CD14-positive monocyte (primary cell): ENCODE data around the gene CCNL2. TPM values are rescaled to one million over a fixed set of nuclear protein-coding genes. Genes with fewer than 3 reads are reported as not detected.
A peak's percentile ranks its signal among the peaks of the same experiment; 100 is the strongest.

Experiments used
- DNase-seq, 3 donors: peaks; one replicate each; pipeline ENCODE4 v3.0.0-alpha.2; 2011 to 2022
- H2AFZ ChIP-seq: 2 replicates; pipeline ENCODE4 v1.6.0; 2012; ENCODE audit warnings: mild to moderate bottlenecking, low read depth, low read length, inconsistent platforms; ENCODE audit not compliant: insufficient read depth, poor library complexity, severe bottlenecking
- H3K27ac ChIP-seq, 2 donors: 1 replicate in 1 of 2; 2 replicates in 1 of 2; pipeline ENCODE4 v1.5.1; 2012 to 2013; ENCODE audit warnings: low read length in 2 of 2, control low read depth in 1 of 2, inconsistent platforms in 1 of 2, low read depth in 1 of 2, mild to moderate bottlenecking in 1 of 2
- H3K27me3 ChIP-seq, 2 donors: one replicate each; pipeline versions ENCODE4 v1.6.0 to v1.6.1; 2011 to 2013; ENCODE audit warnings: low read length in 2 of 2; ENCODE audit not compliant: control insufficient read depth in 2 of 2, insufficient read depth in 2 of 2
- H3K36me3 ChIP-seq, 2 donors: replicated peaks in 1 of 2; 1 replicate in 1 of 2; 2 replicates in 1 of 2; pipeline versions ENCODE4 v1.5.1 to v1.6.1; 2012 to 2013; ENCODE audit warnings: low read length in 2 of 2, control low read depth in 1 of 2, inconsistent platforms in 1 of 2, mild to moderate bottlenecking in 1 of 2; ENCODE audit not compliant: insufficient read depth in 2 of 2, control insufficient read depth in 1 of 2
- H3K4me1 ChIP-seq, 2 donors: 1 replicate in 1 of 2; 2 replicates in 1 of 2; pipeline versions ENCODE4 v1.5.1 to v1.6.1; 2012 to 2013; ENCODE audit warnings: low read length in 2 of 2, control low read depth in 1 of 2, inconsistent platforms in 1 of 2, mild to moderate bottlenecking in 1 of 2, moderate library complexity in 1 of 2; ENCODE audit not compliant: insufficient read depth in 2 of 2, control insufficient read depth in 1 of 2
- H3K4me2 ChIP-seq: replicated peaks from 2 replicates; pipeline ENCODE3; 2012; ENCODE audit warnings: low read length, moderate library complexity, mild to moderate bottlenecking; ENCODE audit not compliant: poor library complexity, severe bottlenecking; ENCODE audit errors: extremely low read depth
- H3K4me3 ChIP-seq, 3 experiments: fragments of 200-600 bp in 1 of 3; sonication (generic) in 1 of 3; replicated peaks in 1 of 3; 1 replicate in 2 of 3; 2 replicates in 1 of 3; pipeline ENCODE4 v1.5.1; 2011 to 2013; ENCODE audit warnings: low read length in 3 of 3, mild to moderate bottlenecking in 3 of 3, control low read depth in 2 of 3, low read depth in 2 of 3, inconsistent platforms in 1 of 3, moderate library complexity in 1 of 3
- H3K79me2 ChIP-seq: 2 replicates; pipeline ENCODE4 v1.6.0; 2012; ENCODE audit warnings: mild to moderate bottlenecking, control low read depth, inconsistent platforms, low read length, moderate library complexity; ENCODE audit not compliant: insufficient read depth
- H3K9ac ChIP-seq: 2 replicates; pipeline ENCODE4 v1.6.0; 2017; ENCODE audit warnings: low read length, mild to moderate bottlenecking; ENCODE audit not compliant: insufficient read depth, poor library complexity, severe bottlenecking
- H3K9me3 ChIP-seq, 2 donors: replicated peaks in 1 of 2; 1 replicate in 1 of 2; 2 replicates in 1 of 2; pipeline versions ENCODE4 v1.5.1 to v1.6.1; 2012 to 2013; ENCODE audit warnings: low read length in 2 of 2, control low read depth in 1 of 2; ENCODE audit not compliant: control insufficient read depth in 1 of 2, insufficient read depth in 1 of 2
- H4K20me1 ChIP-seq: 2 replicates; pipeline ENCODE4 v1.6.0; 2012; ENCODE audit warnings: mild to moderate bottlenecking, low read length, control low read depth, moderate library complexity; ENCODE audit not compliant: insufficient read depth
- H3K27ac Mint-ChIP-seq, 7 donors: one replicate each; pipeline ENCODE4 v1.8.0; 2020; ENCODE audit warnings: mild to moderate bottlenecking in 7 of 7, mixed read lengths in 7 of 7, moderate library complexity in 6 of 7, inconsistent platforms in 2 of 7
- H3K27me3 Mint-ChIP-seq, 3 donors: one replicate each; pipeline ENCODE4 v1.8.0; 2021 to 2022; ENCODE audit warnings: low read depth in 3 of 3, mild to moderate bottlenecking in 3 of 3, mixed read lengths in 3 of 3, moderate library complexity in 3 of 3, inconsistent platforms in 1 of 3
- H3K36me3 Mint-ChIP-seq, 2 donors: one replicate each; pipeline ENCODE4 v1.8.0; 2020; ENCODE audit warnings: mixed read lengths in 2 of 2, inconsistent platforms in 1 of 2, mild to moderate bottlenecking in 1 of 2
- H3K4me1 Mint-ChIP-seq: one replicate; pipeline ENCODE4 v1.8.0; 2020; ENCODE audit warnings: mild to moderate bottlenecking, mixed read lengths
- H3K4me3 Mint-ChIP-seq, 2 donors: one replicate each; pipeline ENCODE4 v1.8.0; 2020; ENCODE audit warnings: mild to moderate bottlenecking in 2 of 2, mixed read lengths in 2 of 2, moderate library complexity in 1 of 2
- H3K9me3 Mint-ChIP-seq, 7 donors: one replicate each; pipeline ENCODE4 v1.8.0; 2020 to 2022; ENCODE audit warnings: mixed read lengths in 7 of 7, mild to moderate bottlenecking in 6 of 7, moderate library complexity in 6 of 7, inconsistent platforms in 2 of 7
- WGBS: methylation state at CpG from one replicate; pipeline ENCODE4 v1.1.5; 2013; ENCODE audit warnings: missing lambda C conversion rate; ENCODE audit not compliant: insufficient coverage; 5-methylcytosine and 5-hydroxymethylcytosine counted together
- intact Hi-C, 2 donors: fragments of 100-400 bp; cut with micrococcal nuclease; formaldehyde crosslinking; loops; one replicate each; pipeline versions ENCODE4 v1.15.0 to v1.15.1; 2023
- polyA plus RNA-seq, 3 donors: library from polyadenylated mRNA; depleted of rRNA in 1 of 3; unstranded in 2 of 3; stranded (reverse) in 1 of 3; fragments of 300-500 nt in 2 of 3; fragments of >200 nt in 1 of 3; fragmentation: Illumina TruSeq in 2 of 3; gene quantifications; 1 replicate in 2 of 3; 2 replicates in 1 of 3; pipeline ENCODE4 v1.2.3, GENCODE V29; 2012 to 2021
- TF ChIP-seq, protein P1 (sequence below): fragments of 200-600 bp; IDR thresholded peaks from one replicate; pipeline ENCODE4 v1.8.0; 2022; ENCODE audit warnings: antibody characterized with exemption, mild to moderate bottlenecking

CCNL2 gene
- polyA plus RNA-seq, 3 donors: 8.6 to 178 (median 10.4) TPM

DNA sequence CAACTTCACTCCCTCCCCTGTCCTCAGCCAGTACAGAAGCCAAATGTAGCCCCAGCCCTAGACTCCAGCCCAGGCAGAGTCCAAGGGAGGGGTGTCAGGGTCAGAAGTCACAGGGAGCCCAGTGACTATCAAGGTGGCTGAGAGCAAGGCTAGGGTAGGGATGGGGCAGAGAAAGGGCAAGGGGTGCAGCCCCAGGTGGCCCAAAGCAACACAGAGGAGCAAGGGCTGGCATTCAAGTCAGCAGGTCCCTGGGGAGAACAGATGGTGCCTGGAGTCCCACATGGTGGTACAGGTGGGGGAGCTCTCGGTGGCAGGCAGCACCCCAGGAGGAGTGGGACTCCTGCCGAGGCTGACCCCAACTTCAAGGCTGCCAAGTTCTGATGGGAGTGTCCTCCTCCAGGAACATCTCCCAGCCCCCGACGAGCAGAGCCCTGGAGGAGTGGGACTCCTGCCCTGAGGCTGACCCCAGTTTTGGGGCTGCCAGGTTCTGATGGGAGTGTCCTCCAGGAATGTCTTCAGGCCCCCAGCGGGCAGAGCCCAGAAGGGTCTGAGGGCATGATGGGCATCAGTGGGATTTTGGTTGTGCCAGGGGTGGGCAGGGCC lies 46.2 kb downstream of the CCNL2 start:
- WGBS: 42% methylated on average over 3 of the region's 5 CpGs
- no peak for DNase-seq
- peaks cover 11 to 49% of the 10 kb centered on the region in 2 donors for H3K27me3 ChIP-seq

DNA sequence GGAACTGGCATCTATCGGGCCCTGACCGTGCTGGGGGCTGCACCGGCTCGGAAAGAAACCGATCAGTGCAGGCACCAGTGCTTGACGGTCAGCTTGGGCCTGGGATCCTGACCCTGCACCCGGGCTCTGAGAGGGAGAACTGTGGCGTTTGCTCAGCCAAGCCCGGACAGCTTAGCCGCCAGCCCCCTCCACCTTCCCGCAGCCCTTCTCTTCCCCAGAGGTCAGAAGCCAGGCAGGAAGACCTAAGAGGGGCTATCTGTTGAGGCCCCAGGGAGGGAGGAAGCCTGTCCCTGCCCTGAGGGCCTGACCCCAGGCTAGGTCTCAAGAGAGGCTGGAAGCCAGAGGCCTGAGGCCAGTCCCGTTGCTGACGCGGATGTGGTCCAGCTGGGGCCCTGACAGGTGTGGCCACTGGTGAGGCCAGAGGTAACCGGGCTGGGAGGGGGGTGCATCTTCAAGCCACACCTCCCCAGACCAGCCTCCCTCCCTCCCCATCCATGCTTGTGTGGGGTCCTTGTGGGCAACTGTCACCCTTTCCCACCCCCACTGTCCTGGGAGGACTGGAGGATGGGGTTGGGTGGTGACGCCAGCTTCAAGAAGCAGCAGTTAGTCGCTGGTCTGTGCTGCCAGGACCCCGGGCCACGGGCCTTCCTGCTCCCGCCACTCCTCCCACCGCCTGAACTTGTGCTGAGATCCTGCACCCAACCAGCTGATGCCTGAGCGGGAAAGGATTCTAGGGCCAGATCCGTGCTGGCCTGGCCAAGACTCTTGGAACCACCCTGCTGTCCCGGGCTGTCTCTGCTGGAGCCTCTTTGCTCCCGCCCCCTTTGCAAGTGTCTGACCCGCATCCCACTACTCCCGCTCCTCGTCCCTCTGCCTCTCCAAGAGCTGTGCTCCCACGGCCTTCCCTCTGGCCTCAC lies 47.4 kb downstream of the CCNL2 start:
- Histone ChIP-seq H3K79me2 (peaks cover 17% of the 10 kb centered on the region), H3K9ac (no peak overlapping the region), H3K4me2 (peak overlapping the region; percentile 15), H3K27me3 (peaks cover 11 to 38% of the 10 kb centered on the region in 2 donors), H3K36me3 (no peaks in the 10 kb centered on the region), H3K4me3 (no peak overlapping the region), H3K27ac (no peak overlapping the region), H2AFZ (no peak overlapping the region), H3K4me1 (peaks cover 11 to 17% of the 10 kb centered on the region in 2 donors), H4K20me1 (peaks cover 14% of the 10 kb centered on the region), H3K9me3 (no peaks in the 10 kb centered on the region)
- H3K9me3 Mint-ChIP-seq: peaks cover 0 to 10% (median 4%) of the 10 kb centered on the region in 7 donors
- peaks cover 0 to 6% of the 10 kb centered on the region in 2 donors for H3K36me3 Mint-ChIP-seq
- H3K4me1 Mint-ChIP-seq: peaks cover 14% of the 10 kb centered on the region
- peak overlapping the region; percentile 57 to 69 for H3K4me3 Mint-ChIP-seq
- intact Hi-C loops: no loop called here
- H3K27me3 Mint-ChIP-seq: peaks cover 30 to 66% (median 43%) of the 10 kb centered on the region in 3 donors
- H3K27ac Mint-ChIP-seq: no peak overlapping the region
- TF ChIP-seq, protein P1, sequence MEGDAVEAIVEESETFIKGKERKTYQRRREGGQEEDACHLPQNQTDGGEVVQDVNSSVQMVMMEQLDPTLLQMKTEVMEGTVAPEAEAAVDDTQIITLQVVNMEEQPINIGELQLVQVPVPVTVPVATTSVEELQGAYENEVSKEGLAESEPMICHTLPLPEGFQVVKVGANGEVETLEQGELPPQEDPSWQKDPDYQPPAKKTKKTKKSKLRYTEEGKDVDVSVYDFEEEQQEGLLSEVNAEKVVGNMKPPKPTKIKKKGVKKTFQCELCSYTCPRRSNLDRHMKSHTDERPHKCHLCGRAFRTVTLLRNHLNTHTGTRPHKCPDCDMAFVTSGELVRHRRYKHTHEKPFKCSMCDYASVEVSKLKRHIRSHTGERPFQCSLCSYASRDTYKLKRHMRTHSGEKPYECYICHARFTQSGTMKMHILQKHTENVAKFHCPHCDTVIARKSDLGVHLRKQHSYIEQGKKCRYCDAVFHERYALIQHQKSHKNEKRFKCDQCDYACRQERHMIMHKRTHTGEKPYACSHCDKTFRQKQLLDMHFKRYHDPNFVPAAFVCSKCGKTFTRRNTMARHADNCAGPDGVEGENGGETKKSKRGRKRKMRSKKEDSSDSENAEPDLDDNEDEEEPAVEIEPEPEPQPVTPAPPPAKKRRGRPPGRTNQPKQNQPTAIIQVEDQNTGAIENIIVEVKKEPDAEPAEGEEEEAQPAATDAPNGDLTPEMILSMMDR: no peak
- DNase-seq: no peak
- WGBS: 85% methylated on average over 22 of the region's 29 CpGs

More for the DNA sequence above, 46.2 kb downstream of the CCNL2 start:
- TF ChIP-seq, protein P1: no peak
- Histone ChIP-seq H3K27ac (no peak overlapping the region), H3K4me2 (no peak overlapping the region), H3K79me2 (peaks cover 6% of the 10 kb centered on the region), H3K36me3 (no peaks in the 10 kb centered on the region), H3K4me1 (peaks cover 6 to 9% of the 10 kb centered on the region in 2 donors), H3K9me3 (no peaks in the 10 kb centered on the region), H3K9ac (no peak overlapping the region), H4K20me1 (peaks cover 6% of the 10 kb centered on the region), H2AFZ (no peak overlapping the region), H3K4me3 (no peak overlapping the region)
- Mint-ChIP-seq H3K27me3 (peaks cover 39 to 72% (median 50%) of the 10 kb centered on the region in 3 donors), H3K27ac (no peak overlapping the region), H3K4me3 (peak overlapping the region in 1 of 2 donors; percentile 69), H3K9me3 (peaks cover 0 to 10% (median 4%) of the 10 kb centered on the region in 7 donors), H3K4me1 (peaks cover 6% of the 10 kb centered on the region), H3K36me3 (peaks cover 0 to 6% of the 10 kb centered on the region in 2 donors)
- intact Hi-C loops: no loop called here
